NCI-H1436 treated with DMSO at 0.1 percent for 48 hours (cell line): ENCODE data around the gene ENTHD1.
"Not testable (repeated sequence)": the region's sequence is repeated elsewhere in the genome, so short reads cannot be mapped to it uniquely, and the experiment has no call there.

ENCODE experiments used
- DNase-seq: peaks from one replicate; lab custom pipeline; 2025; lab: John Stamatoyannopoulos, UW

Gene ENTHD1

DNA sequence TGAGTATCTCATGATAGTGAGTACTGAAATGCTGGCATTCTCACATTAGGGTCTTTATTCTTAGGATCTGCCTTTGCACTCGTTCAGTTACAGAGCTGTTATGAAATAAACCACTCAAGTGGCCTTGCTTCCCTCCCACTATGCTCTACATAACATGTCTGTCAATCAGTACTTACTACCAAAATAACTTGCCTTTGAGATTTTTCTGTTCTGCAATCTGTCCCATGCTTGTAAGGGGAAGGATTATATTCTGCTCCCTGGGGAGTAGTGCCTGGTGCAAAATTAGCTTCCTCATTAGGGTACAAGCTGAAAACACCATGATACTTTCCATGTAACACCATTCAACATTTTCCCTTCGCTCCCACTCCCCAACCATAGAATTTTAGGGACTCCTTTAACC, 5.4 kb upstream of the ENTHD1 start:
- no peak for DNase-seq

DNA sequence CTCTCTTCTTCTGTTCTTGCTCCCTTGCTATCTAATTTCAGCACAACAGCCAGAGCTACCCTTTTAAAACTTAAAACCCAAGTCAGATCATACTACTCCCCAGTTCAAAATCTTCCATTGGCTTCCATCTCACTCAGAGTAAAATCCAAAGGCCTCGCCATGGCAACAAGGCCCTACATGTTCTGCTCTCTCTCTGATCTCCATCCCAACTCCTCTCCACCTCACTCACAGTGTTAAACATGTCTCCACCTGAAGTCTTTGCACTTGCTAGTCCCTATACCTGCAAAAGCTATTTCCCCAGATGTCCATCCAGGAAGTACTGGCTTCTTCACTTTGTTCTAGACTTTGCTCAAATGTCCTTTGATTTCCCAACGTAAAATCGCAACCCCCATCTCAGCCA, 4.3 kb upstream of the ENTHD1 start:
- DNase-seq, result no peak

DNA sequence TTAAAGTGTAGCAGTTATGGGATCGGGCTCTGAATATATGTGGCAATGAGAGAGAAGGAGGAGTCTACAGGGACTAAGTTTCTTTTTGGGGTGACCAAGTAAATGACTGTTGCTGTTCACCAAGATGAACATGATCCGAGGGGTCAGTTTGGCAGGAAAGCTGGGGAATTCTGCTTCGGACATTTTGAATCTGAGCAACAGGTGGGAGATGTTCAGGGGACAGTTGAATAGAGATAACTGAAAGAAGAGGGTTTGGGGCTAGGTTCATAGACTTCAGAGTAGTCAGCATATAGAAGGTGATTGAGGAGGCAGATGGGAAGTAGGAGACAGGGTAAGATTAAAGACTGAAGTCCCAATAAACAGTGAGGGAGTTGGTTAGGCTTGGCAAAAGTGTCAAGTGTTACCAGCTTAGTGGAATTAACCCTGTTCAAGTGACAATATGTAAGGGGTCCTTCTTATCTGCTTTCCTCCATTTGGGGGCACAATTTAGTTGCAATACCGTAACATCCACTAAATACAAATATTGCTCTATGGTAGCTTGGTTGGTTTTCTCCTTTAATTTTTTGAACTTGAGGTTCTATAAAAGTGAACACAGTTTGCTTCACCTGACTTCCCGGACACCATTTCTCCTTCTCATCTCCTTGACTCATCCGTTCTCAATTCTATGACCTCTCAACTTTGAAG, 2.9 kb upstream of the ENTHD1 start:
- no peak for DNase-seq

DNA sequence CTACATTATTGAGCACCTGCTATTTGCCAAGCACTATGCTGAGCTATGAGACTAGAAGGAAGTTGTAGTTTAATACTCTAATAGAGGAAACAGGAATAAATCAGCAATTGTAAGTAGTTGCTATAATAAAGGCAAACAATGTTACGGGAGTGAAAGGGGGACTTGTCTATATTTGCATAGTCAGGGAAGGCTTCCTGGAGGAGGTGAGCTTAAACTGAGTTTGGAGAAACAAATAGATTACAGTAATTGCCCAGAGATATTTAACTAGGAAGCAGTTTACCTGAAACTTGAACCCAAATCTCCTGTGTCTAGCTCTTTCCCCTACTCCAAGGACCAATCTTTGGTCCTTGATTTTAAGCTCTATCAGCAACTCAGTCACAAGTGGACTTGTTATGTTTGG, 2.1 kb upstream of the ENTHD1 start:
- DNase-seq, result no peak

DNA sequence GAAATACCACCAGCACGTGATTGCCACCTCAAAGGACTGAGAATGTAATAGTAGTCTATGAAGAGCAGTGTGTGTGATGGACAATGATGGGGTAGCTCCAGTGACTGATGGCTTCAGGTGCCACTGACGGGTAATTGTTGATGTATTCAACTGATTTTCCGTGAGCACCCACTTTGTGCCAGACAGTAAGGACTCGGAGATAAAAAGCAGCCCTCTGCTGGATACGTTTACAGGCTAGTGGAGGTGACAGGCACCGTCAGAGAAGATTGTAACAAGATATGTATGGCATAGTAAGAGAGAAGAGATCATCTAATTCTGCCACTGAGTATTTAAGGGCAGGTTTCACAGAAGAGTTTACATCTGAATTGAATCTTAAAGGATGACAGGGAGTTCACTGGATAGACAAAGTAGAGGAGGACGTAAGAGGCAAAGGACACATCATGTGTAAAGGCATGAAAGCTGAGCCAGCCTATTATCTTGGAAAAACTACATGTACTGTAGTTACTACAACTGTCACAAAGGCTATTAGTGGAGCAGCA, 1.1 kb upstream of the ENTHD1 start:
- DNase-seq, result no peak

DNA sequence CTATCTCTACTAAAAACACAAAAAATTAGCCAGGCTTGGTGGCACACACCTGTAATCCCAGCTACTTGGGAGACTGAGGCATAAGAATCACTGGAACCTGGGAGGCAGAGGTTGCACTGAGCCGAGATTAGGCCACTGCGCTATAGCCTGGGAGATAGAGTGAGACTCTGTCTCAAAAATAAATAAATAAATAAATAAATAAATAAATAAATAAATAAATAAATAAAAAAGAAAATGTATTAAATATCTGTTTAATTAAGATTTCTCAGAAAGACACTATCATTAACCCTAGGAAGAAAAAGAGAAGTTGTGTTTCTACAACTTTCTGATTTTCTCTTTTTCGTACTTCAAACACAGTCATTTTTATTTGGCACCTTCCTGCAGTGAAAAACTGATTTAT, 3.6 kb downstream of the ENTHD1 start:
- DNase-seq, result not testable (repeated sequence)

DNA sequence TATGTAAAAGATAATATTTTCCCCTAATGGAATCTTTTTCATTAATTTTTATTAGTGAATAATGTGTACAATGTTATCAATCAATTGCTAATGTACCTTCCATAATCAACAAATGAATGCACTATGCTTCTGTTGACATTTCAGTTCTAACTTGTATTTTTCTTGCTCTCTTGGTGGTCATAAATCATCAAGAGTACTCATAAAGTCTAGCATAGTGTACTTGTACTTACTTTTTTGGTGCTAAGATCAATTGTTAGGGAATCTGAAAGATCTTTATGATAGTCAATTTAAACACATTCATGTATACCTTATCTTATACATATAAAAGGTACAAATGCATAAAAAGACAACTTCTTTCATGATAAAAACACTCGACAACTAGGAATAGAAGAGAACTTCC, 10.5 kb downstream of the ENTHD1 start:
- DNase-seq, result no peak

DNA sequence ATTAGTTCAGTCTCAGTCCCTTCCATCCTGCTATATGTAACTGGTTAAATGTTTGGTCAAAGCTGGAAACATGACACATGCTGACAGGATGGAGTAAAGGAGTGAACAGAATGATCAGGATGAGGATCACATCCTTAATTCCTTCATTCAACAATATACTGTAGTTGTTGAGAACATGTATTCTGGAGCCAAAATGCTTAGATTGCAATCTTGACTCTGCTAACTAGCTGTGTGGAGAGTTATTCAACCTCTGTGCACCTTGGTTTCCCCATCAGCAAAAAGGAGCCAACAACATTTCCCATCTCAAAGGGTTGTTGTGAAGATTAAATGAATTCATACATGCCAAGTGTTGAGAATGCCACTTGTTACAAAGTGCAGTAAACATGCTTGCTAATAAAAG, 12.8 kb downstream of the ENTHD1 start:
- DNase-seq, result no peak

DNA sequence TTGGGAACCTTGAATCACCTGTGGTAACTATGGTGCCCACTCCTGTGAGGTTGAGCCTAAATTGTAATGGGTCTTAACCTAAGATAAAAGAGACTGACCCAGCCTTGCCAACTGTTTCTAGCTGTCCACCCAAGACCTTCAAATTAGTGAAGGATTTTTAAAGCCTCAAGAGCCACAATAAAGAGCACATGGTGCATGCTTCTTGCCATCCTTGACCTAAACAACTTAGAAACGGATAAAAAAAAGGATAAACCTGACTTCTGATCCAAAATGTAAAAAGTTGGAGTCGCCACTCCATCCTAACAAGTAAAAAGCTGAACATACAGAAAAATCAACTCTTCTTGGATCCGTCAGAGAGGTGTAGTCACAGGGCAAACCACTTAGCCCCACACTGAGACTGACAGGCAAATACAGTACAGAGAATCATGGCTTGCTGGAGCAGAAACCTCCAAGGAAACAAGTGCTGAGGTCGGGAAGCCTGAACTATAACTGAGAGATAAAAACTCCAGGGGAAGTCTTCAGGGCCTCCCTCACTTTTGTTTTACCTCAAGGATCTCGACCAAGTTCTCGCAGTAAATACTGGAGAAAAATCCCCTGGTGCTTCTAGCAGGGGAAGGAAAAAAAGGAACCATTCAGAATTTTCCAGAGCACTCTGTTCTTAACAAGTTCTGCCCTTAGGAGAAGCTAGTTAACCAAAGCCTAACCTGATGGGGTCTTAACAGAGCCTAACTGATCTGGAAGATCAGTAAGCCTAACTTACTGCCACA, 16.3 kb downstream of the ENTHD1 start:
- DNase-seq, result no peak

DNA sequence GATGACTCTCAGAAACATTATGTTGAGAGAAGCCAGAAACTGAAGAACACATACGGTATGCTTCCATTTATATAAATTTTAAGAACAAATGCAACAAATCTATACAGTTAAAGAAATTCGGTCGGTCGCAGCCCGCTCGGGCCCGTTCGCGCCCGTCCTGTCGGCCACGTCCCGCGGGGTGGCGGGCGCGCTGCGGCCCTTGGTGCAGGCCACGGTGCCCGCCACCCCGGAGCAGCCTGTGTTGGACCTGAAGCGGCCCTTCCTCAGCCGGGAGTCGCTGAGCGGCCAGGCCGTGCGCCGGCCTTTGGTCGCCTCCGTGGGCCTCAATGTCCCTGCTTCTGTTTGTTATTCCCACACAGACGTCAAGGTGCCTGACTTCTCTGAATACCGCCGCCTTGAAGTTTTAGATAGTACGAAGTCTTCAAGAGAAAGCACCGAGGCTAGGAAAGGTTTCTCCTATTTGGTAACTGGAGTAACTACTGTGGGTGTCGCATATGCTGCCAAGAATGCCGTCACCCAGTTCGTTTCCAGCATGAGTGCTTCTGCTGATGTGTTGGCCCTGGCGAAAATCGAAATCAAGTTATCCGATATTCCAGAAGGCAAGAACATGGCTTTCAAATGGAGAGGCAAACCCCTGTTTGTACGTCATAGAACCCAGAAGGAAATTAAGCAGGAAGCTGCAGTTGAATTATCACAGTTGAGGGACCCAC, 18.2 kb downstream of the ENTHD1 start:
- not testable (repeated sequence) for DNase-seq

DNA sequence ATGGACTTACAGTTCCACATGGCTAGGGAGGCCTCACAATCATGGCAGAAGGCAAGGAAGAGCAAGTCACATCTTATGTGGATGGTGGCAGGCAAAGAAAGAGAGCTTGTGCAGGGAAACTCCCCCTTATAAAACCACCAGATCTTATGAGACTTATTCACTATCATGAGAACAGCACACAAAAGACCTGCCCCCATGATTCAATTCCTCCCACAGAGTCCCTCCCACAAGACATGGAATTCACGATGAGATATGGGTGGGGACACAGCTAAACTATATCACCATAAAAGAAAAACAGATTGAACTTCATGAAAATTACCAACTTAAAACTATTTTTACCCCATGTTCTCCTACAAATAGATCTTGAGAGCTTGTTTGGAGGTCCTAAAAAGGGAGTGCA, 19.6 kb downstream of the ENTHD1 start:
- no peak for DNase-seq

DNA sequence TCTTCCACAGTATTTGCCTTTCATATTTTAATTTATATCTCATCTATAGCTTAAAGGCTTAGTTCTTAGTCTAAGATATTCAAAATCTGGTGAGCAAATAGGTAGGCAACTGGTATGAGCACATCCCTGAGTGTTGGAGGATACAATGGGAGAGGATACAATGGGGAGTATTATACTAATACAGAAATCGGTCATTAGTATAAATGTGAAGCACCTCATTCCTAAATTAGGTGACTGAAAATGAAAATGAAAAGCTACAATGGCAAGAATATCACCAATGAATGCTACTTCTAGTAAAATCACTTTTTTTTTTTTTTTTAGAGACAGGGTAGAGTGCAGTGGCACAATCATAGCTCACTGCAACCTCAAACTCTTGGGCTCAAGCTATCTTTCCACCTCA, 21.0 kb downstream of the ENTHD1 start:
- DNase-seq, result no peak

DNA sequence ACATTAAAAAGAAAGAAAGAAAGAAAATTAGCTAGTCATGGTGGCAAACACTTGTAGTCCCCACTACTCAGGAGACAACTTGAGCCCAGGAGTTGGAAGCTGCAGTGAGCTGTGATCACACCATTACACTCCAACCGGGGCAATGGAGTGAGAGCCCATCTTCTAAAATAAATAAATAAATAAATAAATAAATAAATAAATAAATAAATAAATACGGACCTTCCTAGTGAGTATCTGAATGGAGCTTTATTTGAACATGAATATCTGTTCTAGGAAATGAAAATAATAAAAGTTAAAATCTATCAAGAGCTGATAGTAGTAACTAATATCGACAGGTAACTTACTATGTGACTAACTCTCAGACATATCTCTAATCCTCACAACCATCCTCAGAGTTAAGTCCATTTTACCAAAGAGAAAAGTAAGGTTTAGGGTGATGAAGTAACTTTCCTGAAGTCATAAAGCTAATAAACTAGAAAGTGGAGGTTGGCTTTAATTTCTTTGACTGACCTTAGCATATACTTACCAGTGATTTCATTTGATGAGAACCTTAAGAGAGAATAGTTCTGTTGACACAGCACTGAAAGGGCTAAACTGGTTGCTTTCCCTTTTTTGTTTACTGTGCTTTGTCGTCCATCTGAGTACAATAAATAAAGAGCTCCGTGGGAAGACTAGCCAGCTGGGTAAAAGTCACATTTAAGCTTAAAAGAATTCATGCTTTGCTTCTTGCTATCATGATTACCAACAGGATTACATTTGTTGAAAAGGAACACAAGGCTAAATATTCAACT, 22.4 kb downstream of the ENTHD1 start:
- DNase-seq, result no peak

DNA sequence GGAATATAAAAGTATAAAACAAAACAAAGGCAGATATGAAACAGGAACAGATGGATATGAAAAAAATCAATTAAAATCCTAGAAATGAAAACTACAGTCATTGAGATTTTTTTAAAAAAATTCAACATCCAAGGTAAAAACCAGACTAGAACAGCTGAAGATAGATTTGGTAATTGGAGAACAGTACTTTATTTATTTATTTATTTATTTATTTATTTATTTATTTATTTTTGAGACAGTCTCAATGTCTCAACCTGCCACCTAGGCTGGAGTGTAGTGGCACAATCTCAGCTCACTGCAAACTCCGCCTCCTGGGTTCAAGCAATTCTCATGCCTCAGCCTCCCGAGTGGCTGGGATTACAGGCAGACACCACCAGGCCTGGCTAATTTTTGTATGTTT, 23.8 kb downstream of the ENTHD1 start:
- not testable (repeated sequence) for DNase-seq

DNA sequence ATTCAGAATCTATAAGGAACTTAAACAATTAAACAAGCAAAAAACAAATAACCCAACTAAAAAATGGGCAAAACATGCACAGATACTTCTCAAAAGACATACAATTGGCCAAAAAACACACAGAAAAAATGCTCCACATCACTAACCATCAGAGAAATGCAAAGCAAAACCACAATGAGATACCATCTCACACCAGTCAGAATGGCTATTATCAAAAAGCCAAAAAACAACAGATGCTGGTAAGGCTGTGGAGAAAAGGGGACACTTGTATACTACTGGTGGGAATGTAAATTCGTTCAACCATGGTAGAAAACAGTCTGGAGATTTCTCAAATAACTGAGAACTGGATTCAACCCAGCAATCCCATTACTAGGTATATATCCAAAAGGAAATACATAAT, 24.8 kb downstream of the ENTHD1 start:
- DNase-seq, result no peak

DNA sequence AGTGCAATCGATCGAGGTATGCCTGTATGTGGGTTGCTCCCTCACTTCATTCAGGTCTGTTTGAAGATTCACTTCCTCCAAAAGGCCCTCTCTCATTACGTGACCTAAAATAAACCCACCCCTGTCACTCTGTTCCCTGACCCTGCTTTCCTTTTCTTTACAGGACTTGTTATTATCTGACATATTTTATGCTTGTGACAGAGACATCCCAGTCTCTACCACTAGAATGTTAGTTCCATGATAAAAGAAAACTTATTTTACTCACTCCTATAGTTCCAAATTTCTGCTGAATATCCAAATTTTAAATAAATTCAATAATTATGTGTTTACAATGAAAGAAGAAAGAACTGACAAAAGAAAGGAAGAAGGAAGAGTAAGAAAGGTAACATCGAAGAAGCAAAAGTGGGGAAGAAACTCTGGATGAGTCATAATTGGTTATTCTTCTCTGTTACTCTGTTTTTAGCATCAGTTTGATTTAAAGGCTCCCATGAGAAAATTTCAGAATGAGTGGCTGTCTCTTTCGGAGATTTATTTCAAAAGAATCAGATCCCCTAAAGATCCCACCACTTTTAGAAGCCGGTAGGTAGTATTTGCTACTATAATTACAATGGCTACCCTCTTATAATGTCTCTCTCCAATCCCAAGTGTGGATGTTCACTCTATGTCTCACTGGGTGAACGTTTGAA, 33.5 kb downstream of the ENTHD1 start:
- no peak for DNase-seq

DNA sequence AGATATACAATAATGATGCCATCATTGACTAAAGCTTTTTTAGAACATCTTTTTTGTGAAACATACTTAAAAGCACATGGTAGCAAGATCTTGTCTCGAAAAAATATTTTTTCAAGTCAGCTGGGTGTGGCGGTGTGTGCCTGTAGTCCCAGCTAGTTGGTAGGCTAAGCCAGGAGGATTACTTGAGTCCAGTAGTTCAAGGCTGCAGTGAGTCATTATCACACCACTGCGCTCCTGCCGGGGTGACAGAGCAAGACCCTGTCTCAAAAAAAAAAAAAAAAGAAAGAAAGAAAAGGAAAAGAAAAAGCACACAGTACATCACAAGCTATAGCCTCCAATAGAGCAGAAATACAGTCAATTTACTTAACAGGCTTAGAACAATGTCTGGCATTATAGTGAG, 37.0 kb downstream of the ENTHD1 start:
- no peak for DNase-seq

DNA sequence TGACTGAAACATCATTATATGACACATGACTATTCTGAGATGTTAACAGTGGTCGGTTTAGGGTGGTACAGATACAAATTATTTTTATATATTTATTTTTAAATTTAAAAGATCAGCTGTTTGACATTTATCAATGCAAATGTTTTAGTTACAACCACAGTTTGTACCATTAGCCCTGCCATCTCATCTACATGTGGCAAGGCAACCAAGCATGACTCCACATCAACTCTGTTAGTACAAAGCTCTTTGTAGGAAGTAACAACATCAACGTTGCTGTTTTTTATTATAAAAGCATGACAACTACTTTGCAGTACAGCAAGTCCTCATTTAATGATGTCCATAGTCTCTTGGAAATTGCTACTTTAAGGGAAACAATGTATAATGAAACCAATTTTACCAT, 40.8 kb downstream of the ENTHD1 start:
- no peak for DNase-seq

DNA sequence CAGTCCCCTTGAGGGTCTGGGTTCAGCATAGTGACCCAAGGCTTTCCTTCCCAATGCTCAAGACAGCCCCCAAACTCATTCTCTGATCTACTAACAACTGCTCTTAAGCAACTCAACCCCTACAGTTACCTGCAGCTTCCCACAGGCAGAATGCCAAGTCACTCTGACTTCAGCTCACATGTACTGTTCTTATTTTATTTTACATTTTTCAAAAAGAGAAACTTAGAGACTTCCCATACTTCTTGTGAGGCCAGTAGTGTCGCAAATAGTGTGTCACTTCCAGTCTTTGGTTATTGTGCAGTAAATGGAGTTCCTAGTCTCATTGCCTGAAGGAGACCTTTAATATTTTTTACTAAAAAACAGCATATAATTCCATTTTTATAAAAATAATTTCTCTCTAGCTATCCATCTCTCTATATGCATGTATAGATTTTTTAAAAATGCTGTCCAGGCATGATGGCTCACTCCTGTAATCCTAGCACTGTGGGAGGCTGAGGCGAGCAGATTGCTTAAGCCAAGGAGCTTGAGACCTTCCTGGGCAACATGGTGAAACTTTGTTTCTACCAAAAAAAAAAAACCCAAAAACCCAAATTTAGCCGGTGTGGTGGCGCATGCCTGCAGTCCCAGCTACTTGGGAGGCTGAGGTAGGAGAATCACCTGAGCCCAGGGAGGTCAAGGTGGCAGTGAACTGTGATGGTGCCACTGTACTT, 41.8 kb downstream of the ENTHD1 start:
- no peak for DNase-seq

DNA sequence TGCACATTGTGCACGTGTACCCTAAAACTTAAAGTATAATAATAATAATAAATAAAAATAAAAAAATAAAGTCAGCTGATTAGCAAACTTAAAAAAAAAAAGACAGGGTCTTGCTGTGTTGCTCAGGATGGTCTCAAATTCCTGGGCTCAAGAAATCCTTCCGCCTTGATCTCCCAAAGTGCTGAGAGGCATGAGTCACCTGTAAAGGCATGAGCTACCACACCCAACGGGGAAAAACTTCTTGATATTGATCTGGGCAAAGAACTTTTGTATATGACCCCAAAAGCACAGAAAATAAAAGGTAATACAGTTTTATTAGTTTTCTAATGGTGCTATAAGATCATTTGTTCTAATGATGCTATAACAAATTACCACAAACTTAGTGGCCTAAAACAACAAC, 46.1 kb downstream of the ENTHD1 start:
- no peak for DNase-seq

DNA sequence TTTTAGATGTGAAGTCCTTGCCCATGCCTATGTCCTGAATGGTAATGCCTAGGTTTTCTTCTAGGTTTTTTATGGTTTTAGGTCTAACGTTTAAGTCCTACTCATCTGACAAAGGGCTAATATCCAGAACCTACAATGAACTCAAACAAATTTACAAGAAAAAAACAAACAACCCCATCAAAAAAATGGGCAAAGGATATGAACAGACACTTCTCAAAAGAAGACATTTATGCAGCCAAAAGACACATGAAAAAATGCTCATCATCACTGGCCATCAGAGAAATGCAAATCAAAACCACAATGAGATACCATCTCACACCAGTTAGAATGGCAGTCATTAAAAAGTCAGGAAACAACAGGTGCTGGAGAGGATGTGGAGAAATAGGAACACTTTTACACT, 47.0 kb downstream of the ENTHD1 start:
- not testable (repeated sequence) for DNase-seq
